Fibroblast of lung (primary cell): ENCODE results near the gene ARHGAP42. TPM values are rescaled to one million over a fixed set of nuclear protein-coding genes. Genes with fewer than 3 reads are reported as not detected.

Source experiments
- DNase-seq, 2 donors: peaks; one replicate each; pipeline versions ENCODE4 v3.0.0 to v3.0.0-alpha.2; 2010; ENCODE audit warnings: low read depth in 2 of 2
- H2AFZ ChIP-seq: 2 replicates; pipeline ENCODE4 v1.5.1; 2012; ENCODE audit warnings: low read length, control low read depth, inconsistent platforms
- H3K27ac ChIP-seq: 2 replicates; pipeline ENCODE4 v1.5.1; 2011; ENCODE audit warnings: low read length, control low read depth; ENCODE audit not compliant: insufficient read depth
- H3K27me3 ChIP-seq: 2 replicates; pipeline ENCODE4 v1.5.1; 2011; ENCODE audit warnings: mild to moderate bottlenecking, low read length; ENCODE audit not compliant: control insufficient read depth, insufficient read depth
- H3K36me3 ChIP-seq: 2 replicates; pipeline ENCODE4 v1.5.1; 2011; ENCODE audit warnings: low read length; ENCODE audit not compliant: control insufficient read depth, insufficient read depth
- H3K4me1 ChIP-seq: 2 replicates; pipeline ENCODE4 v1.5.1; 2011; ENCODE audit warnings: low read length; ENCODE audit not compliant: control insufficient read depth, insufficient read depth; ENCODE audit errors: extremely low read depth
- H3K4me2 ChIP-seq: 2 replicates; pipeline ENCODE4 v1.5.1; 2011; ENCODE audit warnings: low read length, control low read depth; ENCODE audit not compliant: insufficient read depth; ENCODE audit errors: extremely low read depth
- H3K4me3 ChIP-seq, 4 experiments: fragments of 200-600 bp in 1 of 4; sonication (generic) in 1 of 4; replicated peaks in 1 of 4; 2 replicates each; pipeline ENCODE4 v1.5.1; 2011 to 2016; ENCODE audit warnings: low read length in 4 of 4, low read depth in 3 of 4, mild to moderate bottlenecking in 3 of 4, control low read depth in 2 of 4, inconsistent platforms in 1 of 4, mixed read lengths in 1 of 4; ENCODE audit not compliant: insufficient read depth in 1 of 4; ENCODE audit errors: control extremely low read depth in 1 of 4
- H3K79me2 ChIP-seq: 2 replicates; pipeline ENCODE4 v1.5.1; 2012; ENCODE audit warnings: mild to moderate bottlenecking, low read length, inconsistent platforms; ENCODE audit not compliant: control insufficient read depth, insufficient read depth
- H3K9ac ChIP-seq: 2 replicates; pipeline ENCODE4 v1.5.1; 2011; ENCODE audit warnings: mild to moderate bottlenecking, low read length, control low read depth; ENCODE audit not compliant: insufficient read depth
- H3K9me3 ChIP-seq: 2 replicates; pipeline ENCODE4 v1.5.1; 2012; ENCODE audit warnings: low read depth, low read length; ENCODE audit not compliant: control insufficient read depth, insufficient read depth
- H4K20me1 ChIP-seq: 2 replicates; pipeline ENCODE4 v1.5.1; 2011; ENCODE audit warnings: low read length; ENCODE audit not compliant: control insufficient read depth, insufficient read depth; ENCODE audit errors: extremely low read depth
- EZH2 ChIP-seq: IDR thresholded peaks from 2 replicates; pipeline ENCODE4 v1.5.1; 2012; ENCODE audit warnings: low read length, control low read depth, mild to moderate bottlenecking; ENCODE audit errors: missing control alignments
- polyA plus RNA-seq, 2 donors: library from polyadenylated mRNA; depleted of rRNA in 1 of 2; stranded (reverse) in 1 of 2; unstranded in 1 of 2; fragments of >200 nt; gene quantifications; 2 replicates each; pipeline ENCODE4 v1.2.1, GENCODE V29; 2011 to 2012; ENCODE audit warnings: missing spikeins in 1 of 2
- total RNA-seq: library from RNA; depleted of rRNA; stranded (reverse); fragments of >200 nt; gene quantifications from 2 replicates; pipeline ENCODE4 v1.2.1, GENCODE V29; 2014

ARHGAP42 gene
- total and polyA plus RNA-seq, 2 donors (not counting 1 experiment from before 2014, with no cell fraction given) = 8.0 to 13.4 TPM

- H3K27ac ChIP-seq = no peak overlapping the region
- no peaks in the 10 kb centered on the region for H3K4me1 ChIP-seq
- no peak overlapping the region for H3K4me3 ChIP-seq
- TF ChIP-seq EZH2 = no peak
- H3K27me3 ChIP-seq = no peaks in the 10 kb centered on the region
- H2AFZ ChIP-seq = no peak overlapping the region
- H3K9me3 ChIP-seq = no peaks in the 10 kb centered on the region
- no peaks in the 10 kb centered on the region for H3K79me2 ChIP-seq
- no peak overlapping the region for H3K4me2 ChIP-seq
- no peaks in the 10 kb centered on the region for H4K20me1 ChIP-seq
- DNase-seq = no peak
- no peak overlapping the region for H3K9ac ChIP-seq
- H3K36me3 ChIP-seq = no peaks in the 10 kb centered on the region
These were observed 348.8 kb downstream of the ARHGAP42 start for GRCh38 chr11:101035872-101036271.
